ENCODE results near the gene PEX10.

PEX10 gene

DNA sequence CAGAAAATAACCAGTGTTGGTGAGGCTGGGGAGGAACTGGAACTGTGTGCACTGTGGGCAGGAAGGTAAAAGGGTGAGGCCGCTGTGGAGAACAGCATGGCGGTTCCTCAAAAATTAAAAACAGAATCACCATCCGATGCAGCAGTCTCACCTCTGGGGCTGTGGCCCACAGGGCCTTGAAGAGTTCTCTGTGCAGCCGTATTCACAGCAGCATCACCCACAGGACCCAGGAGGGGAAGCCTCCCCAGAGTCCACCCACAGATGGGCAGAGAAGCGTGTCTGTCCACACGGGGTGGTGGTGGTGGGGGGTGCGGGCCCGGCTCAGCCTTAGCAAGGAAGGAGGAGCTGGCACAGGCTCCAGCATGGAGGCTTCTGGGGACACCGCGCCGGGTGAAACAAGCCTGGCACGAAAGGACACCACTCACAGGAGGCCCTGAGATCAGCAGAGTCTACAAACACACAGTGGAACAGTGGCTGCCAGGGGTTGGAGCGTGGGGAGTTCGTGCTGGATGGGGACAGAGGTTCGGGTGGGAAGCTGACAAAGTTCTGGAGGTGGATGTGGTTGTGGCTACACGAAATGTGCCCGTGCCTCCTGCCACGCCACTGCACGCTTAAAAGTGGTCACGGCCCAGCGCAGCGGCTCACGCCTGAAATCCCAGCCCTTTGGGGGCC lies 32.5 kb downstream of the PEX10 start:
- no peak overlapping the region for H3K9ac ChIP-seq
- H3K4me2 ChIP-seq (ENCODE audit: low read length) = no peak overlapping the region
- no peaks in the 10 kb centered on the region for H3K36me3 ChIP-seq (ENCODE audit: control insufficient read depth, insufficient read depth, low read length)
- no peak overlapping the region for H3K4me3 ChIP-seq (ENCODE audit: low read depth, low read length)
- no peak overlapping the region for H2AFZ ChIP-seq
- no peaks in the 10 kb centered on the region for H3K4me1 ChIP-seq
- no peaks in the 10 kb centered on the region for H3K9me3 ChIP-seq (ENCODE audit: control insufficient read depth, low read length)
- TF ChIP-seq CTCF (IDR thresholded peaks at IDR 0.05) = no peak
- no peak overlapping the region for H3K27ac ChIP-seq
- no peaks in the 10 kb centered on the region for H3K79me2 ChIP-seq
- no peaks in the 10 kb centered on the region for H3K27me3 ChIP-seq (ENCODE audit: control insufficient read depth, insufficient read depth, low read length)

DNA sequence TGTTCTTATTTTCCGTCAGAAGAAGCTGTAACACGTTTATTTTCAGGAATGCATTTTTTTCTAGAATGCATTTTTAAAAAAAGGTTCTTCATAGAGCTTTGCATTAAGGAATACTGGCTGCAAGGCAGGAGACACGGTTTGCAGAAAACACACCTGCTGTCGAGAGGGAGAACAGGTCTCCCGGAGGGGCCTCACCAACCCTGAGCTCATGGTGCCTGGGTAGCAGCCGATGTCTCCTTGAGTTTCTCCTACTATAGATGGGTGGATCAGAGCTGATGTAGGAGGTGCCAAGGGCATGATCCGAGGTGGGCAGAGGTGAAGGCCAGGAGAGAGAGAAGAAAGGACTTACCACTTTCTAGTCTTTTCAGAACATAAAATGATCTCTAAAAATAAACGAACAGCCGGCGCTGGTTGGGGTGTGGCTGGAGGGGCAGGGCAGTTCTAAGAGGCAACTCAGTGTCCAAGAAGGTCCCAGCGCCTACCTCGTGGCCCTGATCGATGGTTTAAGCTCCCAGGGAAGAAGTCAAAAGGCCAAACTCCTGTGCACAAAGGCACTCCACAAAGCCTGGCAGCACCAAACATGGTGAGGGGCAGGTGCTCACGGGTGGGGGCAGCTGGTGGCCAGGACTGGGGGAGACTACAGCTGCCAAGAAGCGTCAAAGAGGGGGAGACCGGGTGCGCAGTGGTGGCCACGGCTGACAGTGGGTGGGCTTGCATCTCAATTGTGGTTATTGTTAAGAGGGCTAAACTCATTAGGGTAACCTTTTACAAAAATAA lies 33.2 kb downstream of the PEX10 start:
- Histone ChIP-seq H3K9ac (no peak overlapping the region), H3K9me3 (ENCODE audit: control insufficient read depth, low read length) (no peaks in the 10 kb centered on the region), H3K27me3 (ENCODE audit: control insufficient read depth, insufficient read depth, low read length) (no peaks in the 10 kb centered on the region), H3K27ac (no peak overlapping the region), H3K4me3 (ENCODE audit: low read depth, low read length) (no peak overlapping the region), H3K4me1 (no peaks in the 10 kb centered on the region), H2AFZ (no peak overlapping the region), H3K4me2 (ENCODE audit: low read length) (no peak overlapping the region), H3K79me2 (no peaks in the 10 kb centered on the region), H3K36me3 (ENCODE audit: control insufficient read depth, insufficient read depth, low read length) (no peaks in the 10 kb centered on the region)
- TF ChIP-seq CTCF (IDR thresholded peaks at IDR 0.05) = no peak

DNA sequence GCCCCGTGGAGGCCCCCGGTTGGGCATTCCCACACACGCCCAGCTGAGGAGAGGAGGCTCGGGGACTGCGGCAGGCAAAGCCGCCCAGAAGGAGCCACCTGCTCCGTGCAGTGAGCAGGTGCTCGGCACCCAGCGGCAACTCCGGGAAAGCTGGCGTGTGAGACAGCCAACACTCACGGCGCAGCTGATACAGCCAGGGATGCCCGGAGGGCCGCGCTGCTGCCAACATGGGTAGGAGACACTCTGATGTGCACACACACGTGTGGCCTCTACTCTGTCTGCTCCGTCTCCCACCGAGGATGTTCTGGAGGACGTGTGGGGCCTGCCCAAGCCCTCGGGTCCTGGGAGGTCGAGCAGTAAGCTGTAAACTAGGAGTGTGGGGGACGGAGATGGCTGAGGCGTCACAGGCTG lies 33.9 kb downstream of the PEX10 start:
- H3K9me3 ChIP-seq (ENCODE audit: control insufficient read depth, low read length) = no peaks in the 10 kb centered on the region
- H3K9ac ChIP-seq = no peak overlapping the region
- no peaks in the 10 kb centered on the region for H3K4me1 ChIP-seq
- no peaks in the 10 kb centered on the region for H3K27me3 ChIP-seq (ENCODE audit: control insufficient read depth, insufficient read depth, low read length)
- no peak overlapping the region for H3K27ac ChIP-seq
- H3K79me2 ChIP-seq = no peaks in the 10 kb centered on the region
- TF ChIP-seq CTCF (IDR thresholded peaks at IDR 0.05) = no peak
- no peak overlapping the region for H2AFZ ChIP-seq
- no peaks in the 10 kb centered on the region for H3K36me3 ChIP-seq (ENCODE audit: control insufficient read depth, insufficient read depth, low read length)
- no peak overlapping the region for H3K4me2 ChIP-seq (ENCODE audit: low read length)
- no peak overlapping the region for H3K4me3 ChIP-seq (ENCODE audit: low read depth, low read length)

- H3K4me1 ChIP-seq = no peaks in the 10 kb centered on the region
- no peak for TF ChIP-seq CTCF (IDR thresholded peaks at IDR 0.05)
- H3K36me3 ChIP-seq (ENCODE audit: control insufficient read depth, insufficient read depth, low read length) = no peaks in the 10 kb centered on the region
- no peak overlapping the region for H3K4me3 ChIP-seq (ENCODE audit: low read depth, low read length)
- no peaks in the 10 kb centered on the region for H3K27me3 ChIP-seq (ENCODE audit: control insufficient read depth, insufficient read depth, low read length)
- no peaks in the 10 kb centered on the region for H3K9me3 ChIP-seq (ENCODE audit: control insufficient read depth, low read length)
- H2AFZ ChIP-seq = no peak overlapping the region
- no peaks in the 10 kb centered on the region for H3K79me2 ChIP-seq
- H3K9ac ChIP-seq = no peak overlapping the region
- no peak overlapping the region for H3K27ac ChIP-seq
- no peak overlapping the region for H3K4me2 ChIP-seq (ENCODE audit: low read length)
These were observed 34.5 kb downstream of the PEX10 start for GRCh38 chr1:2377751-2378440.
